GM12801 (cell line): ENCODE measurements around the gene GRAMD2B.

Experiments used
- TF ChIP-seq, protein P1 (sequence below): IDR thresholded peaks from one replicate; pipeline ENCODE4 v1.5.1; 2011; ENCODE audit warnings: control low read depth; ENCODE audit not compliant: insufficient read length; ENCODE audit errors: extremely low read depth

Gene GRAMD2B

DNA sequence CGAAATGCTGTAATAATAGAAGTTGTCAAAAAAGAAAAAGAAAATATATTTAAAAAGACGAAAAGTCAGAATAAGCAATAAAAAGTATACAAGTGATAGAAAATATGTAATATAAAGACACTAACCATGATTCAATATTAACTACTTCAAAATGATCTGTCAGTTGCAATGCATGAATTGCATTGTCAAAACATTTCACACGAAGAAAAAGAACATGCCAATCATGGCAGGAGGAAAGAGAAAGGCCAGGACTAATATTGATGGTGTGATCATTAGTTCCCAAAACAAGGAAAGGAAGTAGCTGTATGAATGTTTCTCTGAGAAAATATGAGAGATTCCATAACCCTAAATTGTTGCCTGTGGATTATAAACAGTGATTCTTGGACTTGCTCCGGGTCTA, 7.4 kb upstream of the GRAMD2B start:
- TF ChIP-seq, protein P1, sequence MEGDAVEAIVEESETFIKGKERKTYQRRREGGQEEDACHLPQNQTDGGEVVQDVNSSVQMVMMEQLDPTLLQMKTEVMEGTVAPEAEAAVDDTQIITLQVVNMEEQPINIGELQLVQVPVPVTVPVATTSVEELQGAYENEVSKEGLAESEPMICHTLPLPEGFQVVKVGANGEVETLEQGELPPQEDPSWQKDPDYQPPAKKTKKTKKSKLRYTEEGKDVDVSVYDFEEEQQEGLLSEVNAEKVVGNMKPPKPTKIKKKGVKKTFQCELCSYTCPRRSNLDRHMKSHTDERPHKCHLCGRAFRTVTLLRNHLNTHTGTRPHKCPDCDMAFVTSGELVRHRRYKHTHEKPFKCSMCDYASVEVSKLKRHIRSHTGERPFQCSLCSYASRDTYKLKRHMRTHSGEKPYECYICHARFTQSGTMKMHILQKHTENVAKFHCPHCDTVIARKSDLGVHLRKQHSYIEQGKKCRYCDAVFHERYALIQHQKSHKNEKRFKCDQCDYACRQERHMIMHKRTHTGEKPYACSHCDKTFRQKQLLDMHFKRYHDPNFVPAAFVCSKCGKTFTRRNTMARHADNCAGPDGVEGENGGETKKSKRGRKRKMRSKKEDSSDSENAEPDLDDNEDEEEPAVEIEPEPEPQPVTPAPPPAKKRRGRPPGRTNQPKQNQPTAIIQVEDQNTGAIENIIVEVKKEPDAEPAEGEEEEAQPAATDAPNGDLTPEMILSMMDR = no peak

DNA sequence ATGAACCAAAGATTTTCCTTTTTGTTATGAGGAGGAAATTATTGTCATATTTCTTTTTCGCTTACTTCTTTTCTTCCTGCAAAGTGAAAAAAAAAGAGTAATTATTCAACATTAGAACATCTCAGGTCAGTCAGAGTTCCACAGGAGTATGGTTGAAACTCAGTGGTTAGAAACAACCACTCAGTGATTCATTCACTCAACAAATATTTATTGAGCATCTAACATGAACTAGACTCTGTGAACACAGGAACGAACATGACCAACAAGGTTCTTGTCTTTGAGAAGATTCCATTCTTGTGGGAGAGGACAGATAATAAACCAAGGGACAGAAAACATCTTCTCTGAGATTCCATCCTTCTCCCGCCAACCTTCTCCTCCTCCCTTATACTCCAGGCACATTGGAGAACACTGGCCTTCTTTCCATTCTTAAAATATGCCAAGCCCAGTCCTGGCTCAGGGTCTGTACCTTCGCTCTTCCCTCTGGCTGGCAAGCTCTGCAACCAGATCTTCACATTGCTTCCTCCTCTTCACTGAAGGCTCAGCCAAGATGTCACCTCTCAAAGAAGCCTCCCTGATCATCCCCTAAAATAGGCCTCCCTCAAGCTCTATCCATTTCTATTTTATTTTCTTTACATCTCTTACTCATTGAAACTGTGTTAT, 6.8 kb upstream of the GRAMD2B start:
- TF ChIP-seq, protein P1 = no peak

DNA sequence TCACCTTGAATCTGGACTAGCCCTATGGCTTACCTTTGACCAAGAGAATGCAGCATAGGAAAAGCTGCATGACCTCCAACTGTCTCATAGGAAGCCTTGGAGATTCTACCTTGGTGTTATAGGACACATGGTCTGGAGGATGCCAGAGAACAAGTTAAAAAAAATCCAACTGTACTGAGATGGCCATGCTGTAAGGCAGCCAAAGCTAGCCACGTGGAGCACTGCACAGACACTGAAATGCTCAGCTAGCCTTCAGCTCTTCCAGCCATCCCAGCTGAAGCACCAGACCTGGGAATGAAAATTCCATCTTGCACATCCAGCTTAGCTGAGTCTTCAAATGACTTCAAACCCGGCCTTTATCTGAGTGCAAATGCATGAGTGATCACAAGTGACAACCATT, 6.0 kb upstream of the GRAMD2B start:
- TF ChIP-seq, protein P1 = no peak

DNA sequence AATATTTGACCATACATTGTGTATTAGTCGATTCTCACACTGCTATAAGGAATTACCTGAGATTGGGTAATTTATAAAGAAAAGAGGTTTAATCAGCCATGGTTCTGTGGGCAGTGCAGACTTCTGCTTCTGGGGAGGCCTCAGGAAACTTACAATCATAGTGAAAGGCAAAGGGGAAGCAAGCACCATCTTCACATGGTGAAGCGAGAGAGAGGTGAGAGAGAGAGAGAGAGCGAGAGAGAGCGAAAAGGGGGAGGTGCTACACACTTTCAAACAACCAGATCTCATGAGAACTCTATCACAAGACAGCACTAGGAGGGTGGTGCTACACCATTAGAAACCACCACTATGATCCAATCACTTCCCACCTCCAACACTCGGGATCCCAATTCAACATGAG, 4.1 kb upstream of the GRAMD2B start:
- TF ChIP-seq, protein P1 = no peak

DNA sequence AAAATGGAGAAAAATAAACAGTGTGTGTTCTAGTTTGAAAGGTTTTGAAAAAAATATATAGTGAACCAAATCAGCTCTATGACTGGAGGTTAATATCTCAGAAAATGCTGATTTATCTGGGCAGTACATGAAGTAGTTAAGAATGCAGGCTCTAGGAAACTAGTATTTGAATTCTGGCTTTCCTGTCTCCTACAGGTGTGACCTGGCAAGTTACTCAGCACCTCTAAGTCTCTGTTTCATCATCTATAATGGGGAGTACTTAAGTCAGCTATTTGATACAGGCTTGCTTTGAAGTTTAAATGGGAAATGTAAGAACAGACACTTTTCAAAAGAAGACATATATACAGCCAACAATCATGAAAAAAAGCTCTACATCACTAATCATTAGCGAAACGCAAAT, 5.2 kb downstream of the GRAMD2B start:
- TF ChIP-seq, protein P1 = no peak

DNA sequence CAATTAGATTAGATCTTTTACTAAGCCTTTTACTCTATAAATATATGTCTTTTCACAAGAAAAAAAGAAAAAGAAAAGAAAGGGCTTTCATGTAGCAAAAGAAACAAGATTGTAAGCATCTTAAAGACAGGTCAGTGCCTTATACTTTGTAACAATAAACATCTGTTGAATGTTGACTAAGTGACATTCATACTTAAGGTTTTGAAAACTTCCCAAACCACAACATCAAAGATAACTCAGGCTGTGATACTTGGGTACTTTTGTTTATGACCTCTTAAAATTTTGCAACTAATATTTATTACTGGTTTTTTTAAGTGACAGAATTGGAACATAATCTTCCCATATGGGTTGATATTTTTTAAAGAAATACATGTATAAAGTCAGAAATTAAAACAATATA, 7.4 kb downstream of the GRAMD2B start:
- TF ChIP-seq, protein P1 = no peak

DNA sequence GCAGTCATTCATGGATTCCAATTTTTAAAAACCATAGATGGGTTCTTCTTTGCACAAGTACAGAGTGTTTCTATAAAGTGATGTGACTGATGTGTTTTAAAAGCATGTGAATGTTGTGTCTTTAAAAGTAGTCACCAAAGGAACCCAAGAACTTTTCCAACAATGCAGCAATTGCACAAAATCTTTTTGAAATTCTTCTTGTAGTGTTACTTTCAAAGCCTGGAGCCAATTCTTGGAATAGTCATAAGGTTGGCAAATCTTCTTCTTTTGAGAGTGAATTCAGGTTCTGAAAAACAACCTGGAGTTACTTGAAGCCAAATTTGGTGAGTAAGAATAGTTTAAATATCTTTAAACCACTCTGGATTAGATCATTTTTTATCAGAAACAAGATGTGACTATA, 10.5 kb downstream of the GRAMD2B start:
- TF ChIP-seq, protein P1 = no peak
